T-cell (primary cell): ENCODE measurements around the gene SUGCT. TPM values are rescaled to one million over a fixed set of nuclear protein-coding genes. Genes with fewer than 3 reads are reported as not detected.

Source experiments
- ATAC-seq, 4 experiments: fragments of 200-7000 bp in 3 of 4; fragments of 150-1000 bp in 1 of 4; cut with Tn5 transposase; replicated peaks in 1 of 4; 1 replicate in 3 of 4; 2 replicates in 1 of 4; pipeline ENCODE4 v1.10.0; 2021; ENCODE audit warnings: moderate library complexity in 3 of 4, mild to moderate bottlenecking in 2 of 4, moderate number of reproducible peaks in 1 of 4
- CTCF ChIA-PET, 2 donors: fragments of 300-600 bp; sonication (Branson Sonifier 250); formaldehyde crosslinking; loops; one replicate each; lab custom pipeline; 2022; ENCODE audit warnings: antibody characterized with exemption in 2 of 2; lab: Charles Lee
- POLR2A ChIA-PET, 2 donors: fragments of 300-600 bp; sonication (Branson Sonifier 250); formaldehyde crosslinking; loops; one replicate each; lab custom pipeline; 2022; ENCODE audit warnings: antibody characterized with exemption in 2 of 2; lab: Charles Lee
- DNase-seq, 35 experiments: peaks; one replicate each; pipeline versions ENCODE4 v3.0.0 to v3.0.0-alpha.2; 2013 to 2023
- H3K27ac ChIP-seq: one replicate; pipeline ENCODE4 v1.5.1; 2013; ENCODE audit warnings: low read length
- H3K27me3 ChIP-seq, 2 experiments: replicated peaks in 1 of 2; 1 replicate in 1 of 2; 2 replicates in 1 of 2; pipeline versions ENCODE4 v1.6.1 to v1.7.0; 2013; ENCODE audit warnings: low read length in 1 of 2, mixed read lengths in 1 of 2; ENCODE audit not compliant: control insufficient read depth in 2 of 2, insufficient read depth in 2 of 2; ENCODE audit errors: extremely low read depth in 1 of 2
- H3K36me3 ChIP-seq, 2 donors: 1 replicate in 1 of 2; 2 replicates in 1 of 2; pipeline versions ENCODE4 v1.6.1 to v1.7.0; 2013; ENCODE audit warnings: low read length in 1 of 2; ENCODE audit not compliant: control insufficient read depth in 2 of 2, insufficient read depth in 1 of 2; ENCODE audit errors: extremely low read depth in 1 of 2
- H3K4me1 ChIP-seq, 2 experiments: 1 replicate in 1 of 2; 2 replicates in 1 of 2; pipeline versions ENCODE4 v1.6.1 to v1.7.0; 2013; ENCODE audit warnings: low read length in 2 of 2, mixed read lengths in 1 of 2; ENCODE audit not compliant: insufficient read depth in 2 of 2, control insufficient read depth in 1 of 2; ENCODE audit errors: extremely low read depth in 1 of 2
- H3K4me3 ChIP-seq, 2 donors: 1 replicate in 1 of 2; 2 replicates in 1 of 2; pipeline versions ENCODE4 v1.5.1 to v1.7.0; 2013; ENCODE audit warnings: mild to moderate bottlenecking in 2 of 2, low read length in 1 of 2, moderate library complexity in 1 of 2; ENCODE audit not compliant: control insufficient read depth in 1 of 2; ENCODE audit errors: extremely low read depth in 1 of 2
- H3K9me3 ChIP-seq: 2 replicates; pipeline ENCODE4 v1.7.0; 2013
- H3K27ac Mint-ChIP-seq, 2 donors: one replicate each; pipeline ENCODE4 v1.8.0; 2020 to 2021; ENCODE audit warnings: mild to moderate bottlenecking in 2 of 2, mixed read lengths in 2 of 2
- H3K27me3 Mint-ChIP-seq, 2 donors: one replicate each; pipeline ENCODE4 v1.8.0; 2021 to 2022; ENCODE audit warnings: mixed read lengths in 2 of 2
- H3K36me3 Mint-ChIP-seq: one replicate; pipeline ENCODE4 v1.8.0; 2021; ENCODE audit warnings: mixed read lengths
- H3K4me1 Mint-ChIP-seq, 3 donors: one replicate each; pipeline ENCODE4 v1.8.0; 2020 to 2022; ENCODE audit warnings: mixed read lengths in 3 of 3, mild to moderate bottlenecking in 1 of 3
- H3K4me3 Mint-ChIP-seq, 3 donors: one replicate each; pipeline ENCODE4 v1.8.0; 2020 to 2022; ENCODE audit warnings: mild to moderate bottlenecking in 3 of 3, mixed read lengths in 3 of 3, moderate library complexity in 3 of 3
- H3K9me3 Mint-ChIP-seq, 3 donors: one replicate each; pipeline ENCODE4 v1.8.0; 2020 to 2022; ENCODE audit warnings: mixed read lengths in 3 of 3
- WGBS: methylation state at CpG from one replicate; pipeline ENCODE4 v1.1.5; 2013; ENCODE audit warnings: missing lambda C conversion rate; ENCODE audit not compliant: insufficient coverage; 5-methylcytosine and 5-hydroxymethylcytosine counted together
- total RNA-seq, 35 experiments: library from RNA in 6 of 35; stranded (reverse) in 6 of 35; fragments of 120-200 nt in 1 of 35; gene quantifications; one replicate each; pipeline versions ENCODE4 v1.2.1 to v1.2.4 and lab custom pipeline; 2013 to 2026

Gene SUGCT
- total RNA-seq, 5 donors from 2014 or later (not counting 1 experiment from before 2014, with no cell fraction given), result 1.3 to 3.1 (median 2.3) TPM

GRCh38 chr7:40526951-40527715 lies 392.3 kb downstream of the SUGCT start:
- H3K27ac ChIP-seq, result no peak overlapping the region
- no peaks in the 10 kb centered on the region for H3K27me3 ChIP-seq
- no peaks in the 10 kb centered on the region for H3K4me1 Mint-ChIP-seq
- H3K27me3 Mint-ChIP-seq, result no peaks in the 10 kb centered on the region
- no peak overlapping the region for H3K4me3 ChIP-seq
- CTCF ChIA-PET, result no interaction called here
- H3K36me3 Mint-ChIP-seq, result no peaks in the 10 kb centered on the region
- ATAC-seq (no peak), DNase-seq (no peak)
- no peaks in the 10 kb centered on the region for H3K4me1 ChIP-seq
- no peaks in the 10 kb centered on the region for H3K36me3 ChIP-seq
- no peak overlapping the region for H3K27ac Mint-ChIP-seq
- no peaks in the 10 kb centered on the region for H3K9me3 ChIP-seq
- POLR2A ChIA-PET, result no interaction called here
- H3K9me3 Mint-ChIP-seq, result no peaks in the 10 kb centered on the region
- WGBS, result no CpG with 5 or more reads among the region's 1 CpG
- H3K4me3 Mint-ChIP-seq, result no peak overlapping the region

GRCh38 chr7:40527723-40528122 lies 392.9 kb downstream of the SUGCT start:
- no peak for ATAC-seq
- no peaks in the 10 kb centered on the region for H3K9me3 Mint-ChIP-seq
- Histone ChIP-seq H3K36me3 (no peaks in the 10 kb centered on the region), H3K4me3 (no peak overlapping the region), H3K27ac (no peak overlapping the region), H3K4me1 (no peaks in the 10 kb centered on the region), H3K27me3 (no peaks in the 10 kb centered on the region), H3K9me3 (no peaks in the 10 kb centered on the region)
- POLR2A ChIA-PET, result no interaction called here
- no peaks in the 10 kb centered on the region for H3K36me3 Mint-ChIP-seq
- H3K27ac Mint-ChIP-seq, result no peak overlapping the region
- H3K4me3 Mint-ChIP-seq, result no peak overlapping the region
- DNase-seq, result no peak
- H3K27me3 Mint-ChIP-seq, result no peaks in the 10 kb centered on the region
- CTCF ChIA-PET, result no interaction called here
- no peaks in the 10 kb centered on the region for H3K4me1 Mint-ChIP-seq

- Mint-ChIP-seq H3K27me3 (no peaks in the 10 kb centered on the region), H3K4me1 (no peaks in the 10 kb centered on the region), H3K27ac (no peak overlapping the region), H3K4me3 (no peak overlapping the region), H3K36me3 (no peaks in the 10 kb centered on the region), H3K9me3 (no peaks in the 10 kb centered on the region)
- no peaks in the 10 kb centered on the region for H3K9me3 ChIP-seq
- no peaks in the 10 kb centered on the region for H3K4me1 ChIP-seq
- POLR2A ChIA-PET, result no interaction called here
- DNase-seq (no peak), ATAC-seq (no peak)
- no peak overlapping the region for H3K27ac ChIP-seq
- CTCF ChIA-PET, result no interaction called here
- no peak overlapping the region for H3K4me3 ChIP-seq
- H3K36me3 ChIP-seq, result no peaks in the 10 kb centered on the region
- no peaks in the 10 kb centered on the region for H3K27me3 ChIP-seq
Observed at GRCh38 chr7:40530292-40530691, 395.5 kb downstream of the SUGCT start.

GRCh38 chr7:40531956-40532355 lies 397.2 kb downstream of the SUGCT start:
- POLR2A ChIA-PET, result no interaction called here

GRCh38 chr7:40535678-40536077 lies 400.9 kb downstream of the SUGCT start:
- CTCF ChIA-PET, result no interaction called here
- DNase-seq (no peak), ATAC-seq (no peak)
- H3K27ac ChIP-seq, result no peak overlapping the region
- H3K4me3 ChIP-seq, result no peak overlapping the region
- H3K9me3 Mint-ChIP-seq, result no peaks in the 10 kb centered on the region
- H3K4me1 Mint-ChIP-seq, result no peaks in the 10 kb centered on the region
- H3K36me3 ChIP-seq, result no peaks in the 10 kb centered on the region
- H3K27me3 ChIP-seq, result no peaks in the 10 kb centered on the region
- H3K27me3 Mint-ChIP-seq, result no peaks in the 10 kb centered on the region
- no peaks in the 10 kb centered on the region for H3K36me3 Mint-ChIP-seq
- H3K4me1 ChIP-seq, result no peaks in the 10 kb centered on the region
- no peaks in the 10 kb centered on the region for H3K9me3 ChIP-seq
- no peak overlapping the region for H3K27ac Mint-ChIP-seq
- POLR2A ChIA-PET, result no interaction called here
- 71% methylated on average over 3 of the region's 3 CpGs for WGBS
- no peak overlapping the region for H3K4me3 Mint-ChIP-seq

More at GRCh38 chr7:40531956-40532355, 397.2 kb downstream of the SUGCT start:
- Mint-ChIP-seq H3K9me3 (no peaks in the 10 kb centered on the region), H3K4me3 (no peak overlapping the region), H3K27me3 (no peaks in the 10 kb centered on the region), H3K4me1 (no peaks in the 10 kb centered on the region), H3K27ac (no peak overlapping the region), H3K36me3 (no peaks in the 10 kb centered on the region)
- ATAC-seq (no peak), DNase-seq (no peak)
- no peaks in the 10 kb centered on the region for H3K27me3 ChIP-seq
- H3K9me3 ChIP-seq, result no peaks in the 10 kb centered on the region
- H3K4me3 ChIP-seq, result no peak overlapping the region
- WGBS, result no CpG with 5 or more reads among the region's 3 CpGs
- H3K4me1 ChIP-seq, result no peaks in the 10 kb centered on the region
- H3K27ac ChIP-seq, result no peak overlapping the region
- CTCF ChIA-PET, result interaction anchor here in 1 of 2 donors (0.7 kb wide), 1 partner anchor 402 kb away, joined by 3 read pairs; no protein-coding TSS in a partner anchor
- no peaks in the 10 kb centered on the region for H3K36me3 ChIP-seq

- Mint-ChIP-seq H3K4me1 (no peaks in the 10 kb centered on the region), H3K4me3 (no peak overlapping the region), H3K36me3 (no peaks in the 10 kb centered on the region), H3K27ac (no peak overlapping the region), H3K9me3 (no peaks in the 10 kb centered on the region), H3K27me3 (no peaks in the 10 kb centered on the region)
- ChIA-PET POLR2A (no interaction called here), CTCF (no interaction called here)
- ATAC-seq (no peak), DNase-seq (no peak)
- Histone ChIP-seq H3K4me1 (no peaks in the 10 kb centered on the region), H3K27me3 (no peaks in the 10 kb centered on the region), H3K9me3 (no peaks in the 10 kb centered on the region), H3K27ac (no peak overlapping the region), H3K4me3 (no peak overlapping the region), H3K36me3 (no peaks in the 10 kb centered on the region)
- WGBS, result 60% methylated on average over 1 of the region's 1 CpG
Observed at GRCh38 chr7:40536421-40536820, 401.6 kb downstream of the SUGCT start.

GRCh38 chr7:40538281-40538680 lies 403.5 kb downstream of the SUGCT start:
- no peak overlapping the region for H3K4me3 ChIP-seq
- H3K27me3 Mint-ChIP-seq, result no peaks in the 10 kb centered on the region
- WGBS, result no CpG with 5 or more reads among the region's 1 CpG
- no peak for DNase-seq
- POLR2A ChIA-PET, result no interaction called here
- no peak overlapping the region for H3K4me3 Mint-ChIP-seq
- no peaks in the 10 kb centered on the region for H3K36me3 ChIP-seq
- H3K27ac Mint-ChIP-seq, result no peak overlapping the region
- no peaks in the 10 kb centered on the region for H3K4me1 Mint-ChIP-seq
- no peak overlapping the region for H3K27ac ChIP-seq
- ATAC-seq, result no peak
- CTCF ChIA-PET, result no interaction called here
- H3K9me3 ChIP-seq, result no peaks in the 10 kb centered on the region
- H3K9me3 Mint-ChIP-seq, result no peaks in the 10 kb centered on the region
- H3K36me3 Mint-ChIP-seq, result no peaks in the 10 kb centered on the region
- H3K27me3 ChIP-seq, result no peaks in the 10 kb centered on the region
- H3K4me1 ChIP-seq, result no peaks in the 10 kb centered on the region
